ENCODE measurements around the gene MPO. TPM values are rescaled to one million over a fixed set of nuclear protein-coding genes. Genes with fewer than 3 reads are reported as not detected.

MPO gene
- polyA plus RNA-seq, 2 of the 4 experiments (the other 2 are of a cell fraction), result not detected

GRCh38 chr17:58326609-58327362, 46.1 kb upstream of the MPO start:
- DNase-seq (ENCODE audit: low read depth in 1 of 2, low spot score in 1 of 2), result no peak
- WGBS (ENCODE audit: missing lambda C conversion rate), result 60% methylated on average over 9 of the region's 9 CpGs
- Histone ChIP-seq H3K4me2 (no peak overlapping the region), H3K27ac (no peak overlapping the region), H3K4me3 (no peak overlapping the region), H3K4me1 (peaks cover 9% of the 10 kb centered on the region), H3K9me3 (no peaks in the 10 kb centered on the region)
- POLR2A ChIA-PET, result interaction anchor here (1.1 to 2.0 kb wide), 3 partner anchors 25 to 26 kb away, joined by 4 to 9 read pairs (median 5); partner anchors contain the start of gene SUPT4H1
- ATAC-seq, result no peak
- no peak for FAIRE-seq
- no peak for TF ChIP-seq HDAC2 (IDR thresholded peaks at IDR 0.05)
- TF ChIP-seq NFE2L2 (conservative IDR thresholded peaks at IDR 0.05; ENCODE audit: low read length), result no peak
- no peak for TF ChIP-seq POLR2A (IDR thresholded peaks at IDR 0.05; ENCODE audit: low read length)
- no peak for TF ChIP-seq RNF2 (IDR thresholded peaks at IDR 0.05; ENCODE audit: borderline replicate concordance, low read depth)
- TF ChIP-seq RCOR1 (IDR thresholded peaks at IDR 0.05; ENCODE audit: low read depth, low read length), result no peak
- TF ChIP-seq EP300 (IDR thresholded peaks at IDR 0.05), result no peak
- no peak for TF ChIP-seq ELK1 (IDR thresholded peaks at IDR 0.05; ENCODE audit: low read depth, low read length)
- TF ChIP-seq HOXA7 (CRISPR knock-in tag; IDR thresholded peaks at IDR 0.05), result no peak
- no peak for TF ChIP-seq EHMT2 (IDR thresholded peaks at IDR 0.05; ENCODE audit: low read depth)
- TF ChIP-seq USF2 (IDR thresholded peaks at IDR 0.05), result no peak
- CTCF ChIA-PET, result interaction anchor here (0.6 to 19.5 kb wide), 9 partner anchors 8 to 1171 kb away, joined by 3 to 232 read pairs (median 5); partner anchors contain the start of genes RNF43 and SUPT4H1

GRCh38 chr17:58325976-58326468, 45.3 kb upstream of the MPO start:
- TF ChIP-seq HEYL (CRISPR knock-in tag; IDR thresholded peaks at IDR 0.05) (no peak), RAD21 (conservative IDR thresholded peaks at IDR 0.05 in 1 of 2, IDR thresholded peaks at IDR 0.05 in 1 of 2) (0 out of 5 replicates have a peak, but pooled peaks of 1 of the 2 experiments have one; percentile 6)
- Histone ChIP-seq H3K9me3 (no peaks in the 10 kb centered on the region), H3K4me1 (peaks cover 9% of the 10 kb centered on the region), H3K4me3 (no peak overlapping the region), H3K4me2 (no peak overlapping the region), H3K27ac (no peak overlapping the region)
- ATAC-seq (peak; percentile 43 to 54; a peak in 4 of 6 replicates), FAIRE-seq (no peak), DNase-seq (ENCODE audit: low read depth in 1 of 2, low spot score in 1 of 2) (peak in 1 of 2 experiments; percentile 34)
- 73% methylated on average over 11 of the region's 11 CpGs for WGBS (ENCODE audit: missing lambda C conversion rate)
- CTCF ChIA-PET, result interaction anchor here (0.6 to 19.5 kb wide), 7 partner anchors 9 to 122 kb away, joined by 3 to 232 read pairs (median 5); partner anchors contain the start of genes RNF43 and SUPT4H1
- POLR2A ChIA-PET, result interaction anchor here (2.0 kb wide), 1 partner anchor 26 kb away, joined by 9 read pairs; the partner anchor contains the start of gene SUPT4H1

- TF ChIP-seq RCOR1 (IDR thresholded peaks at IDR 0.05; ENCODE audit: low read depth, low read length) (no peak), HOXA7 (CRISPR knock-in tag; IDR thresholded peaks at IDR 0.05) (no peak), RARB (CRISPR knock-in tag; IDR thresholded peaks at IDR 0.05) (no peak), SREBF2 (IDR thresholded peaks at IDR 0.05) (no peak), CEBPB (IDR thresholded peaks at IDR 0.05) (no peak), MAZ (IDR thresholded peaks at IDR 0.05; ENCODE audit: borderline replicate concordance, low read depth, low read length) (no peak), HMGXB4 (CRISPR knock-in tag; IDR thresholded peaks at IDR 0.05; ENCODE audit: borderline replicate concordance) (no peak), EP300 (IDR thresholded peaks at IDR 0.05) (no peak), JUNB (IDR thresholded peaks at IDR 0.05) (no peak), FOXS1 (CRISPR knock-in tag; IDR thresholded peaks at IDR 0.05) (no peak), HEYL (CRISPR knock-in tag; IDR thresholded peaks at IDR 0.05) (no peak), BHLHE40 (IDR thresholded peaks at IDR 0.05; ENCODE audit: low read depth, low read length) (no peak), RAD21 (conservative IDR thresholded peaks at IDR 0.05 in 1 of 2, IDR thresholded peaks at IDR 0.05 in 1 of 2) (no peak), FOSB (CRISPR knock-in tag; IDR thresholded peaks at IDR 0.05) (no peak)
- no peak overlapping the region for H3K4me3 ChIP-seq
- ChIA-PET POLR2A (interaction anchor here (2.0 kb wide), 1 partner anchor 27 kb away, joined by 9 read pairs; the partner anchor contains the start of gene SUPT4H1), CTCF (interaction anchor here (1.2 to 19.5 kb wide), 5 partner anchors 9 to 123 kb away, joined by 3 to 232 read pairs (median 7); partner anchors contain the start of gene RNF43)
- ATAC-seq (peak in 1 of 2 experiments; percentile 10; a peak in 1 of 6 replicates), FAIRE-seq (no peak), DNase-seq (ENCODE audit: low read depth in 1 of 2, low spot score in 1 of 2) (no peak)
- H3K4me1 ChIP-seq, result peaks cover 9% of the 10 kb centered on the region
- H3K9me3 ChIP-seq, result no peaks in the 10 kb centered on the region
- H3K4me2 ChIP-seq, result no peak overlapping the region
- WGBS (ENCODE audit: missing lambda C conversion rate), result 79% methylated on average over 11 of the region's 11 CpGs
- H3K27ac ChIP-seq, result no peak overlapping the region
These were observed 44.6 kb upstream of the MPO start for GRCh38 chr17:58325289-58325726.

All from A549 (cell line).